Fibroblast of the aortic adventitia (primary cell): Measurements from ENCODE around the gene TTC19. TPM values are rescaled to one million over a fixed set of nuclear protein-coding genes. Genes with fewer than 3 reads are reported as not detected.
"Not testable (repeated sequence)": the region's sequence is repeated elsewhere in the genome, so short reads cannot be mapped to it uniquely, and the experiment has no call there.

Source experiments
- DNase-seq: peaks from one replicate; pipeline ENCODE4 v3.0.0-alpha.2; 2010; ENCODE audit warnings: low read depth
- H3K4me3 ChIP-seq: 2 replicates; pipeline ENCODE4 v1.5.1; 2011; ENCODE audit warnings: low read depth, mild to moderate bottlenecking, control low read depth, low read length, moderate library complexity
- CTCF ChIP-seq: IDR thresholded peaks from 2 replicates; pipeline ENCODE4 v1.5.1; 2011; ENCODE audit warnings: mild to moderate bottlenecking, low read length, control low read depth, inconsistent platforms; ENCODE audit not compliant: insufficient read depth
- total RNA-seq: library from RNA; depleted of rRNA; stranded (reverse); fragments of >200 nt; gene quantifications from 2 replicates; pipeline ENCODE4 v1.2.3, GENCODE V29; 2012; ENCODE audit warnings: low replicate concordance

TTC19 gene
- total RNA-seq, 1 donor, result 21.4 TPM

- no peak overlapping the region for H3K4me3 ChIP-seq
- no peak for TF ChIP-seq CTCF
- peak; percentile 94 for DNase-seq
Observed at GRCh38 chr17:16040710-16041251, 41.2 kb downstream of the TTC19 start.

GRCh38 chr17:16044487-16044886 lies 44.9 kb downstream of the TTC19 start:
- TF ChIP-seq CTCF, result no peak
- H3K4me3 ChIP-seq, result no peak overlapping the region
- DNase-seq, result no peak

- TF ChIP-seq CTCF, result no peak
- DNase-seq, result no peak
- no peak overlapping the region for H3K4me3 ChIP-seq
Observed at GRCh38 chr17:16046966-16047365, 47.3 kb downstream of the TTC19 start.

GRCh38 chr17:16048811-16049449 lies 49.3 kb downstream of the TTC19 start:
- no peak for DNase-seq
- TF ChIP-seq CTCF, result no peak
- H3K4me3 ChIP-seq, result no peak overlapping the region

- no peak for TF ChIP-seq CTCF
- no peak for DNase-seq
- H3K4me3 ChIP-seq, result no peak overlapping the region
Observed at GRCh38 chr17:16050844-16051243, 51.2 kb downstream of the TTC19 start.

- TF ChIP-seq CTCF, result no peak
- peak; percentile 74 for DNase-seq
- H3K4me3 ChIP-seq, result no peak overlapping the region
Observed at GRCh38 chr17:16052486-16052885, 52.9 kb downstream of the TTC19 start.

GRCh38 chr17:16055139-16055538 lies 55.5 kb downstream of the TTC19 start:
- H3K4me3 ChIP-seq, DNase-seq: not testable (repeated sequence)
